ENCODE results near the gene TSPAN17. TPM values are rescaled to one million over a fixed set of nuclear protein-coding genes. Genes with fewer than 3 reads are reported as not detected.

TSPAN17 gene
- total RNA-seq, 2 donors from 2014 or later, result 15.0 to 20.4 TPM

DNA sequence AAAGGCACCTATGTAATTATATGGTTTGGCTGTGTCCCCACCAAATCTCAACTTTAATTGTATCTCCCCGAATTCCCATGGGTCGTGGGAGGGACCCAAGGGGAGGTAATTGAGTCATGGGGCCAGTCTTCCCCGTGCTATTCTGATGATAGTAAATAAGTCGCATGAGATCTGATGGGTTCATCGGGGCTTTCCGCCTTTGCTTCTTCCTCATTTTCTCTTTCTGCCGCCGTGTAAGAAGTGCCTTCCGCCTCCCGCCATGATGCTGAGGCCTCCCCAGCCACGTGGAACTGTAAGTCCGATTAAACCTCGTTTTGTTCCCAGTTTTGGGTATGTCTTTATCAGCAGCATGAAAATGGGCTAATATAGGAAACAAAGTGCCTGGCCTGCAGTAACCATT, 56.6 kb downstream of the TSPAN17 start:
- TF ChIP-seq, protein P1, sequence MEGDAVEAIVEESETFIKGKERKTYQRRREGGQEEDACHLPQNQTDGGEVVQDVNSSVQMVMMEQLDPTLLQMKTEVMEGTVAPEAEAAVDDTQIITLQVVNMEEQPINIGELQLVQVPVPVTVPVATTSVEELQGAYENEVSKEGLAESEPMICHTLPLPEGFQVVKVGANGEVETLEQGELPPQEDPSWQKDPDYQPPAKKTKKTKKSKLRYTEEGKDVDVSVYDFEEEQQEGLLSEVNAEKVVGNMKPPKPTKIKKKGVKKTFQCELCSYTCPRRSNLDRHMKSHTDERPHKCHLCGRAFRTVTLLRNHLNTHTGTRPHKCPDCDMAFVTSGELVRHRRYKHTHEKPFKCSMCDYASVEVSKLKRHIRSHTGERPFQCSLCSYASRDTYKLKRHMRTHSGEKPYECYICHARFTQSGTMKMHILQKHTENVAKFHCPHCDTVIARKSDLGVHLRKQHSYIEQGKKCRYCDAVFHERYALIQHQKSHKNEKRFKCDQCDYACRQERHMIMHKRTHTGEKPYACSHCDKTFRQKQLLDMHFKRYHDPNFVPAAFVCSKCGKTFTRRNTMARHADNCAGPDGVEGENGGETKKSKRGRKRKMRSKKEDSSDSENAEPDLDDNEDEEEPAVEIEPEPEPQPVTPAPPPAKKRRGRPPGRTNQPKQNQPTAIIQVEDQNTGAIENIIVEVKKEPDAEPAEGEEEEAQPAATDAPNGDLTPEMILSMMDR (IDR thresholded peaks at IDR 0.05), result no peak
- DNase-seq (ENCODE audit: low spot score), result no peak

DNA sequence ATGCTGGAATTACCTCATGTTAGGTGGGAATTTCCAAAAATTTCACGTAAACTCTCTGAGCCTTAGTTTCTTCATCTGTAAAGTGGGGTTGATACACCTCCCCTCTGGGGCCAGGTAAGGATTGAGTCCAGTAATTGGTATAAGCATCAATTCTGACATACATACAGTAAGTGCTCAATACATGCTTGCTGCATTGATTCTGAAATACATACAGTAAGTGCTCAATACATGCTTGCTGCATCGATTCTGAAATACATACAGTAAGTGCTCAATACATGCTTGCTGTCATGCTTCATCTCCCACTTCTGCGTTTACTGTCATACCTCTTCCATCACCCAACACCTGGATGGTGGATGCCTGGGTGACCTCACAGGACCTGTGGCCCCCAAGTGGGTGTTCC, 57.1 kb downstream of the TSPAN17 start:
- no peak overlapping the region for H3K4me3 ChIP-seq
- no peaks in the 10 kb centered on the region for H3K9me3 ChIP-seq
- no peaks in the 10 kb centered on the region for H3K27me3 ChIP-seq
- no peak overlapping the region for H3K27ac ChIP-seq
- DNase-seq (ENCODE audit: low spot score), result no peak
- H3K4me1 ChIP-seq, result no peaks in the 10 kb centered on the region
- TF ChIP-seq, protein P1 (IDR thresholded peaks at IDR 0.05), result no peak
- no peaks in the 10 kb centered on the region for H3K36me3 ChIP-seq

More for the DNA sequence above, 56.6 kb downstream of the TSPAN17 start:
- Histone ChIP-seq H3K27ac (no peak overlapping the region), H3K36me3 (no peaks in the 10 kb centered on the region), H3K27me3 (no peaks in the 10 kb centered on the region), H3K4me1 (no peaks in the 10 kb centered on the region), H3K4me3 (no peak overlapping the region), H3K9me3 (no peaks in the 10 kb centered on the region)

DNA sequence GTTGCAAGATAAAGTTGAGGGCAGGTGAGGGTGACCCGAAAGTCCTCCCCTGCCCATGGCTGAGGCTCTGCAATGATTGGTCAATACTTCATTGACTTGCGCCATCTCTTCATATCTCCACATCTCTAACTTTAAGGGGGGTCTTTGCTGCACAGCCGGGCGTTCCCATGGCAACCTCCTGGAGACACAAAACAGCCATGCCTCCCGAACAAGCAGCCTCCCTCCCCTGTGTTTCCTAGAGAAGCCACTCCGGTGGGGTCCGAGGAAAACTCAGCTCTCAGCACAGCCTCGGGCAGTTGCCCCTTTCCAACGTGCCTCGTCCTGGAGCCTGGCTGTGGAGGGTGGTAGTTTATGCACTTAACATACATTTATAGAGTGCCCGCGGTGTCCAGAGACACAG, 57.5 kb downstream of the TSPAN17 start:
- Histone ChIP-seq H3K27me3 (no peaks in the 10 kb centered on the region), H3K9me3 (no peaks in the 10 kb centered on the region), H3K27ac (no peak overlapping the region), H3K36me3 (no peaks in the 10 kb centered on the region), H3K4me1 (no peaks in the 10 kb centered on the region), H3K4me3 (no peak overlapping the region)
- TF ChIP-seq, protein P1 (IDR thresholded peaks at IDR 0.05), result no peak
- DNase-seq (ENCODE audit: low spot score), result no peak

Small RNAs within 50 kb of the gene (microRNA-seq; reads per million reads assigned to microRNA genes)
- gene MIR4281 (ENCODE audit: borderline number of aligned reads in 2 of 2, borderline replicate concordance in 1 of 2), result 0 reads per million in 2 donors

Other genes with a start within 250 kb of the TSPAN17 start
- gene CLTB, start 230.9 kb upstream of the TSPAN17 start, total RNA-seq, result 100 to 1,000 TPM; 241 to 341 TPM
- gene FAF2, start 199.1 kb upstream of the TSPAN17 start, total RNA-seq, result 10 to 100 TPM; 14.4 to 19.5 TPM
- gene RNF44, start 110.1 kb upstream of the TSPAN17 start, total RNA-seq, result 10 to 100 TPM; 10.7 to 12.4 TPM
- gene CDHR2, start 98.1 kb upstream of the TSPAN17 start, total RNA-seq, result under 1 TPM in 1 of 2 donors, not detected in 1; 0.12 TPM
- under 1 TPM; 0.22 to 0.79 TPM for gene GPRIN1, start 37.3 kb upstream of the TSPAN17 start, total RNA-seq
- gene SNCB, start 16.9 kb upstream of the TSPAN17 start, total RNA-seq, result under 1 TPM in 1 of 2 donors, not detected in 1; 0.67 TPM
- not detected for gene EIF4E1B, start 16.8 kb upstream of the TSPAN17 start, total RNA-seq
- not detected for gene UNC5A, start 163.1 kb downstream of the TSPAN17 start, total RNA-seq

Data from right atrium auricular region (tissue), 2 donors.